Omental fat pad (tissue), 4 donors: ENCODE results near the gene KITLG. TPM values are rescaled to one million over a fixed set of nuclear protein-coding genes. Genes with fewer than 3 reads are reported as not detected.

Source experiments
- ATAC-seq: fragments of 150-250 bp; one replicate; pipeline ENCODE4 v1.9.1; 2016; ENCODE audit warnings: mild to moderate bottlenecking, moderate library complexity; ENCODE audit not compliant: low FRiP score
- DNase-seq: peaks from one replicate; pipeline ENCODE4 v3.0.0-alpha.2; 2019; ENCODE audit warnings: low spot score
- CTCF ChIP-seq, 3 donors: fragments of 450-650 bp; IDR thresholded peaks; one replicate each; pipeline ENCODE4 v1.5.1; 2016 to 2017; ENCODE audit warnings: antibody characterized with exemption in 3 of 3, mild to moderate bottlenecking in 3 of 3, moderate library complexity in 2 of 3
- total RNA-seq, 4 donors: library from RNA; depleted of rRNA; stranded (reverse); fragments of >200 nt; gene quantifications; one replicate each; pipeline ENCODE4 v1.1.0, GENCODE V29; 2016

KITLG gene
- total RNA-seq, 4 donors from 2014 or later: 12.2 to 29.8 (median 19.8) TPM

GRCh38 chr12:88566430-88566829 is 13.8 kb downstream of the KITLG start:
- no peak for DNase-seq
- TF ChIP-seq CTCF (IDR thresholded peaks at IDR 0.05): no peak
- ATAC-seq: no peak

- no peak for TF ChIP-seq CTCF (IDR thresholded peaks at IDR 0.05)
- ATAC-seq (no peak), DNase-seq (no peak)
These were observed 17.3 kb downstream of the KITLG start for GRCh38 chr12:88562846-88563582.

- TF ChIP-seq CTCF (IDR thresholded peaks at IDR 0.05): no peak
- ATAC-seq: no peak
- no peak for DNase-seq
These were observed 18.1 kb downstream of the KITLG start for GRCh38 chr12:88562151-88562550.

GRCh38 chr12:88559772-88560171 is 20.5 kb downstream of the KITLG start:
- no peak for DNase-seq
- no peak for ATAC-seq
- TF ChIP-seq CTCF (IDR thresholded peaks at IDR 0.05): no peak

GRCh38 chr12:88559199-88559598 is 21.1 kb downstream of the KITLG start:
- no peak for TF ChIP-seq CTCF (IDR thresholded peaks at IDR 0.05)
- DNase-seq (no peak), ATAC-seq (no peak)

GRCh38 chr12:88558340-88558867 is 21.9 kb downstream of the KITLG start:
- no peak for TF ChIP-seq CTCF (IDR thresholded peaks at IDR 0.05)
- ATAC-seq (no peak), DNase-seq (no peak)

- no peak for ATAC-seq
These were observed 24.0 kb downstream of the KITLG start for GRCh38 chr12:88556213-88556774.

More at GRCh38 chr12:88556213-88556774, 24.0 kb downstream of the KITLG start:
- no peak for DNase-seq
- TF ChIP-seq CTCF (IDR thresholded peaks at IDR 0.05): no peak
